ENCODE results near the gene HORMAD2.

HORMAD2 gene

GRCh38 chr22:30074147-30074546 is 6.1 kb upstream of the HORMAD2 start:
- Histone ChIP-seq H3K79me2 (ENCODE audit: insufficient read depth, low read length) (no peaks in the 10 kb centered on the region), H3K27me3 (ENCODE audit: insufficient read depth, low read length, poor library complexity) (no peaks in the 10 kb centered on the region), H3K27ac (ENCODE audit: low read length) (no peak overlapping the region), H3K36me3 (ENCODE audit: insufficient read depth, low read length) (no peaks in the 10 kb centered on the region), H3K9ac (ENCODE audit: low read depth, low read length) (no peak overlapping the region), H2AFZ (ENCODE audit: low read depth, low read length) (no peak overlapping the region), H3K9me3 (ENCODE audit: insufficient read depth, low read length, severe bottlenecking) (no peaks in the 10 kb centered on the region), H3K4me1 (ENCODE audit: insufficient read depth, low read length) (0 out of 2 replicates have a peak, but pooled peaks cover 6% of the 10 kb centered on the region), H4K20me1 (ENCODE audit: insufficient read depth, low read length) (no peaks in the 10 kb centered on the region), H3K4me2 (ENCODE audit: insufficient read depth, low read length) (no peak overlapping the region), H3K4me3 (ENCODE audit: low read depth in 1 of 2, low read length in 2 of 2) (no peak overlapping the region)
- DNase-seq (no peak), ATAC-seq (ENCODE audit: insufficient read depth, low read depth) (no peak)
- TF ChIP-seq EZH2 (IDR thresholded peaks at IDR 0.05; ENCODE audit: borderline replicate concordance, low read depth, low read length, severe bottlenecking) (no peak), CTCF (IDR thresholded peaks at IDR 0.05; ENCODE audit: borderline replicate concordance, extremely low read depth, low read length, poor library complexity, severe bottlenecking) (no peak)

- 0 out of 2 replicates have a peak, but pooled peaks cover 6% of the 10 kb centered on the region for H3K4me1 ChIP-seq (ENCODE audit: insufficient read depth, low read length)
- H3K36me3 ChIP-seq (ENCODE audit: insufficient read depth, low read length): no peaks in the 10 kb centered on the region
- no peak overlapping the region for H3K4me3 ChIP-seq (ENCODE audit: low read depth in 1 of 2, low read length in 2 of 2)
- H2AFZ ChIP-seq (ENCODE audit: low read depth, low read length): no peak overlapping the region
- ATAC-seq (ENCODE audit: insufficient read depth, low read depth) (no peak), DNase-seq (no peak)
- TF ChIP-seq CTCF (IDR thresholded peaks at IDR 0.05; ENCODE audit: borderline replicate concordance, extremely low read depth, low read length, poor library complexity, severe bottlenecking): no peak
- TF ChIP-seq EZH2 (IDR thresholded peaks at IDR 0.05; ENCODE audit: borderline replicate concordance, low read depth, low read length, severe bottlenecking): no peak
- H3K79me2 ChIP-seq (ENCODE audit: insufficient read depth, low read length): no peaks in the 10 kb centered on the region
- no peaks in the 10 kb centered on the region for H3K27me3 ChIP-seq (ENCODE audit: insufficient read depth, low read length, poor library complexity)
- H3K9ac ChIP-seq (ENCODE audit: low read depth, low read length): no peak overlapping the region
- no peaks in the 10 kb centered on the region for H4K20me1 ChIP-seq (ENCODE audit: insufficient read depth, low read length)
- H3K9me3 ChIP-seq (ENCODE audit: insufficient read depth, low read length, severe bottlenecking): no peaks in the 10 kb centered on the region
- no peak overlapping the region for H3K4me2 ChIP-seq (ENCODE audit: insufficient read depth, low read length)
- H3K27ac ChIP-seq (ENCODE audit: low read length): no peak overlapping the region
Observed at GRCh38 chr22:30074994-30075393, 5.3 kb upstream of the HORMAD2 start.

- ATAC-seq (ENCODE audit: insufficient read depth, low read depth) (no peak), DNase-seq (no peak)
- Histone ChIP-seq H3K4me2 (ENCODE audit: insufficient read depth, low read length) (no peak overlapping the region), H2AFZ (ENCODE audit: low read depth, low read length) (no peak overlapping the region), H3K36me3 (ENCODE audit: insufficient read depth, low read length) (no peaks in the 10 kb centered on the region), H3K9ac (ENCODE audit: low read depth, low read length) (no peak overlapping the region), H3K27me3 (ENCODE audit: insufficient read depth, low read length, poor library complexity) (no peaks in the 10 kb centered on the region), H3K9me3 (ENCODE audit: insufficient read depth, low read length, severe bottlenecking) (no peaks in the 10 kb centered on the region), H4K20me1 (ENCODE audit: insufficient read depth, low read length) (no peaks in the 10 kb centered on the region), H3K4me3 (ENCODE audit: low read depth in 1 of 2, low read length in 2 of 2) (no peak overlapping the region), H3K79me2 (ENCODE audit: insufficient read depth, low read length) (no peaks in the 10 kb centered on the region), H3K4me1 (ENCODE audit: insufficient read depth, low read length) (0 out of 2 replicates have a peak, but pooled peaks cover 6% of the 10 kb centered on the region), H3K27ac (ENCODE audit: low read length) (no peak overlapping the region)
- no peak for TF ChIP-seq CTCF (IDR thresholded peaks at IDR 0.05; ENCODE audit: borderline replicate concordance, extremely low read depth, low read length, poor library complexity, severe bottlenecking)
- TF ChIP-seq EZH2 (IDR thresholded peaks at IDR 0.05; ENCODE audit: borderline replicate concordance, low read depth, low read length, severe bottlenecking): no peak
Observed at GRCh38 chr22:30077279-30077880, 2.9 kb upstream of the HORMAD2 start.

Measured in DND-41 (cell line).